Measurements from ENCODE around the gene RBM17.
"Not testable (repeated sequence)": the region's sequence is repeated elsewhere in the genome, so short reads cannot be mapped to it uniquely, and the experiment has no call there.

RBM17 gene

GRCh38 chr10:6154566-6154965 lies 65.7 kb downstream of the RBM17 start:
- no peak for DNase-seq (ENCODE audit: low read depth in 2 of 2)

GRCh38 chr10:6158276-6158675 lies 69.4 kb downstream of the RBM17 start:
- DNase-seq (ENCODE audit: low read depth in 2 of 2): no peak

- DNase-seq (ENCODE audit: low read depth in 2 of 2): no peak
These were observed 73.1 kb downstream of the RBM17 start for GRCh38 chr10:6161921-6162320.

GRCh38 chr10:6162589-6163356 lies 73.9 kb downstream of the RBM17 start:
- DNase-seq (ENCODE audit: low read depth in 2 of 2): no peak

GRCh38 chr10:6163364-6164270 lies 74.8 kb downstream of the RBM17 start:
- peak; percentile 75 to 93 for DNase-seq (ENCODE audit: low read depth in 2 of 2)

- DNase-seq (ENCODE audit: low read depth in 2 of 2): no peak
These were observed 75.6 kb downstream of the RBM17 start for GRCh38 chr10:6164271-6165095.

- DNase-seq (ENCODE audit: low read depth in 2 of 2): no peak
These were observed 76.4 kb downstream of the RBM17 start for GRCh38 chr10:6165221-6165725.

- not testable (repeated sequence) for DNase-seq (ENCODE audit: low read depth in 2 of 2)
These were observed 77.1 kb downstream of the RBM17 start for GRCh38 chr10:6165933-6166332.

All from stimulated activated CD8-positive, alpha-beta memory T cell treated with anti-CD3 and anti-CD28 coated beads, Interleukin-7, amount 100 ng/mL, for 4 hours (primary cell).